HepG2 (cell line): ENCODE results near the gene CA7. TPM values are rescaled to one million over a fixed set of nuclear protein-coding genes. Genes with fewer than 3 reads are reported as not detected.
"Not testable (repeated sequence)": the region's sequence is repeated elsewhere in the genome, so short reads cannot be mapped to it uniquely, and the experiment has no call there.

Experiments used
- ATAC-seq: fragments of 200-7000 bp; cut with Tn5 transposase; 3 replicates; pipeline ENCODE4 v1.9.1; 2020; ENCODE audit warnings: mild to moderate bottlenecking, moderate library complexity
- BruUV-seq: library from RNA; stranded (reverse); fragments of 400-500 nt; replicated peaks from 2 replicates; lab custom pipeline; 2021; lab: Mats Ljungman, UMichigan
- CTCF ChIA-PET: fragments of 300-600 bp; formaldehyde crosslinking; extraction: SDS; loops from one replicate; lab custom pipeline; 2021; ENCODE audit warnings: low total read pairs, inconsistent platforms, low intra/inter-chr PET ratio; lab: Yijun Ruan, JAX
- POLR2A ChIA-PET: fragments of 350-600 bp; sonication (Branson Sonifier 250); formaldehyde crosslinking; loops from one replicate; lab custom pipeline; 2020; ENCODE audit warnings: antibody characterized with exemption, inconsistent platforms; lab: Yijun Ruan, JAX
- DNase-seq: peaks from one replicate; pipeline ENCODE4 v3.0.0-alpha.2; 2015; ENCODE audit warnings: low spot score
- FAIRE-seq: peaks from 3 replicates; lab custom pipeline; 2011; peaks lifted over from hg19 to GRCh38; lab: Jason Lieb, UNC
- H2AFZ ChIP-seq: one replicate; pipeline ENCODE4 v1.6.1; 2011; ENCODE audit warnings: low read length, inconsistent platforms
- H3K27ac ChIP-seq: fragments of 300-600 bp; 3 replicates; pipeline ENCODE4 v1.8.0; 2011; ENCODE audit warnings: mixed run types, mild to moderate bottlenecking, mixed read lengths, low read length, inconsistent platforms; ENCODE audit not compliant: insufficient read depth; ENCODE audit errors: extremely low read length
- H3K27me3 ChIP-seq, 2 experiments: fragments of 200-600 bp in 1 of 2; 2 replicates in 1 of 2; 3 replicates in 1 of 2; pipeline versions ENCODE4 v1.6.0 to v1.8.0; 2011; ENCODE audit warnings: low read length in 2 of 2, mild to moderate bottlenecking in 2 of 2, moderate library complexity in 2 of 2, inconsistent platforms in 1 of 2; ENCODE audit not compliant: insufficient read depth in 2 of 2, control insufficient read depth in 1 of 2
- H3K36me3 ChIP-seq, 2 experiments: fragments of 200-600 bp in 1 of 2; replicated peaks in 1 of 2; 2 replicates in 1 of 2; 3 replicates in 1 of 2; pipeline versions ENCODE4 v1.5.1 to v1.8.0; 2011; ENCODE audit warnings: low read length in 2 of 2, inconsistent platforms in 1 of 2; ENCODE audit not compliant: insufficient read depth in 2 of 2, control insufficient read depth in 1 of 2
- H3K4me1 ChIP-seq: 2 replicates; pipeline ENCODE4 v1.5.1; 2012; ENCODE audit warnings: low read length, inconsistent platforms; ENCODE audit not compliant: insufficient read depth
- H3K4me2 ChIP-seq: 2 replicates; pipeline ENCODE4 v1.6.0; 2011; ENCODE audit warnings: low read depth, low read length, inconsistent platforms
- H3K4me3 ChIP-seq, 3 experiments: fragments of 200-600 bp in 1 of 3; sonication (generic), shearing (Covaris generic) in 1 of 3; replicated peaks in 1 of 3; 2 replicates each; pipeline ENCODE4 v1.5.1; 2011 to 2016; ENCODE audit warnings: low read length in 3 of 3, inconsistent platforms in 2 of 3, low read depth in 2 of 3, mild to moderate bottlenecking in 2 of 3, control low read depth in 1 of 3, mixed read lengths in 1 of 3; ENCODE audit not compliant: insufficient read depth in 1 of 3
- H3K79me2 ChIP-seq: one replicate; pipeline ENCODE4 v1.6.1; 2011; ENCODE audit warnings: low read length, inconsistent platforms; ENCODE audit not compliant: insufficient read depth
- H3K9ac ChIP-seq: 2 replicates; pipeline ENCODE4 v1.6.0; 2011; ENCODE audit warnings: mild to moderate bottlenecking, low read depth, low read length, inconsistent platforms; ENCODE audit not compliant: insufficient read depth
- H3K9me3 ChIP-seq: 2 replicates; pipeline ENCODE4 v1.5.1; 2012; ENCODE audit warnings: mild to moderate bottlenecking, low read length
- H4K20me1 ChIP-seq: 2 replicates; pipeline ENCODE4 v1.6.0; 2011; ENCODE audit warnings: inconsistent platforms, mild to moderate bottlenecking, low read length, moderate library complexity; ENCODE audit not compliant: insufficient read depth
- GATAD2A ChIP-seq: IDR thresholded peaks from 2 replicates; pipeline ENCODE4 v1.6.1; 2016
- HMG20A ChIP-seq: IDR thresholded peaks from 2 replicates; pipeline ENCODE4 v1.6.1; 2016; ENCODE audit warnings: borderline replicate concordance
- SNAPC4 ChIP-seq: sonication (generic); formaldehyde crosslinking; IDR thresholded peaks from 2 replicates; pipeline ENCODE4 v1.4.0; 2020; ENCODE audit warnings: mild to moderate bottlenecking, missing genetic modification reagents
- SRF ChIP-seq: IDR thresholded peaks from 2 replicates; pipeline ENCODE4 v1.6.1; 2011; ENCODE audit warnings: mild to moderate bottlenecking, low read depth, low read length, moderate library complexity
- SYNCRIP ChIP-seq: fragments of 200-400 bp; formaldehyde crosslinking; IDR thresholded peaks from 2 replicates; pipeline ENCODE4 v1.6.1; 2018; ENCODE audit warnings: mild to moderate bottlenecking, low read depth, low read length; ENCODE audit not compliant: insufficient read depth
- ZMAT3 ChIP-seq: sonication (generic); formaldehyde crosslinking; conservative IDR thresholded peaks from 2 replicates; pipeline ENCODE4 v1.7.0; 2021; ENCODE audit warnings: missing genetic modification reagents
- ZNF121 ChIP-seq: sonication (generic); formaldehyde crosslinking; IDR thresholded peaks from 2 replicates; pipeline ENCODE4 v1.5.0; 2020; ENCODE audit warnings: mild to moderate bottlenecking, missing genetic modification reagents
- ZNF296 ChIP-seq: sonication (generic); formaldehyde crosslinking; conservative IDR thresholded peaks from 2 replicates; pipeline ENCODE4 v1.5.0; 2020; ENCODE audit warnings: mild to moderate bottlenecking, missing genetic modification reagents
- ZNF652 ChIP-seq: IDR thresholded peaks from 2 replicates; pipeline ENCODE4 v1.6.1; 2016; ENCODE audit warnings: low read depth, borderline replicate concordance
- ZNF777 ChIP-seq: sonication (generic); formaldehyde crosslinking; IDR thresholded peaks from 2 replicates; pipeline ENCODE4 v1.4.0; 2020; ENCODE audit warnings: missing genetic modification reagents
- WGBS: methylation state at CpG from one replicate; pipeline ENCODE4 v1.1.6; 2017; ENCODE audit warnings: low lambda C conversion rate; 5-methylcytosine and 5-hydroxymethylcytosine counted together
- in situ Hi-C: cut with HindIII; loops from 2 replicates; pipeline ENCODE4 v1.10.0; 2017; ENCODE audit warnings: low pct_unique_long_range_greater_than_20kb; ENCODE audit not compliant: extremely low pct_ligation_motif_present
- intact Hi-C: fragments of 100-400 bp; cut with micrococcal nuclease; formaldehyde crosslinking; loops from one replicate; pipeline ENCODE4 v1.10.0; 2022; ENCODE audit not compliant: unreplicated experiment
- polyA plus RNA-seq, 8 experiments: library from polyadenylated mRNA; depleted of rRNA in 3 of 8; stranded (reverse) in 7 of 8; unstranded in 1 of 8; fragments of >200 nt; fragmentation: Illumina TruSeq in 4 of 8; extraction: Trizol in 4 of 8; gene quantifications; 2 replicates each; pipeline versions ENCODE4 v1.2.1 to v1.2.3, GENCODE V29; 2011 to 2016; ENCODE audit warnings: low read depth in 4 of 8, missing spikeins in 1 of 8, mixed read lengths in 1 of 8; ENCODE audit not compliant: insufficient read depth in 1 of 8
- total RNA-seq, 5 experiments: library from RNA; depleted of rRNA; stranded (reverse); fragments of >200 nt; fragmentation: Illumina TruSeq; extraction: Trizol; gene quantifications; 2 replicates each; pipeline ENCODE4 v1.2.3, GENCODE V29; 2016; ENCODE audit warnings: low read depth in 1 of 5
- TF ChIP-seq, protein P1 (sequence below): sonication (generic); formaldehyde crosslinking; IDR thresholded peaks from 2 replicates; pipeline ENCODE4 v1.4.0; 2020; ENCODE audit warnings: missing genetic modification reagents

The CA7 gene
- total and polyA plus RNA-seq, 2 of the 13 experiments (the other 11 are each of a cell fraction or from before 2014, with no cell fraction given), result not detected

GRCh38 chr16:66896682-66897081 lies 52.5 kb downstream of the CA7 start:
- H3K4me1 ChIP-seq, result peaks cover 66% of the 10 kb centered on the region
- CTCF ChIA-PET, result interaction anchor here (3.0 to 3.3 kb wide), 2 partner anchors 28 to 31 kb away, joined by 28 to 37 read pairs; partner anchors contain the start of gene RRAD
- FAIRE-seq, result not testable (repeated sequence)

GRCh38 chr16:66898207-66898606 lies 54.0 kb downstream of the CA7 start:
- Histone ChIP-seq H3K4me2 (no peak overlapping the region), H3K4me1 (peaks cover 78% of the 10 kb centered on the region), H3K9ac (no peak overlapping the region), H3K9me3 (no peaks in the 10 kb centered on the region), H3K36me3 (no peaks in the 10 kb centered on the region), H3K27ac (no peak overlapping the region), H2AFZ (no peak overlapping the region), H3K27me3 (peaks cover 0 to 2% of the 10 kb centered on the region in 2 experiments; a peak in 1 of 5 replicates), H4K20me1 (no peaks in the 10 kb centered on the region), H3K79me2 (no peaks in the 10 kb centered on the region), H3K4me3 (no peak overlapping the region)
- ChIA-PET POLR2A (interaction anchor here (0.7 to 10.3 kb wide), 3 partner anchors 12 to 38 kb away, joined by 3 to 86 read pairs (median 4); partner anchors contain the start of gene CDH16), CTCF (no interaction called here)
- WGBS, result 38% methylated on average over 3 of the region's 3 CpGs
- no peak for DNase-seq
- intact Hi-C loops (loop anchor here (10.0 kb wide), 1 partner anchor 257 kb away; the partner anchor contains the start of genes B3GNT9, FBXL8 and TRADD), in situ Hi-C loops (no loop called here)
- no peak for ATAC-seq
- no TSS peak for BruUV-seq
- no peak for FAIRE-seq
- no peak for TF ChIP-seq SNAPC4 (CRISPR knock-in tag)
- no peak for TF ChIP-seq HMG20A
- no peak for TF ChIP-seq SYNCRIP
- no peak for TF ChIP-seq GATAD2A (CRISPR knock-in tag)
- TF ChIP-seq, protein P1, sequence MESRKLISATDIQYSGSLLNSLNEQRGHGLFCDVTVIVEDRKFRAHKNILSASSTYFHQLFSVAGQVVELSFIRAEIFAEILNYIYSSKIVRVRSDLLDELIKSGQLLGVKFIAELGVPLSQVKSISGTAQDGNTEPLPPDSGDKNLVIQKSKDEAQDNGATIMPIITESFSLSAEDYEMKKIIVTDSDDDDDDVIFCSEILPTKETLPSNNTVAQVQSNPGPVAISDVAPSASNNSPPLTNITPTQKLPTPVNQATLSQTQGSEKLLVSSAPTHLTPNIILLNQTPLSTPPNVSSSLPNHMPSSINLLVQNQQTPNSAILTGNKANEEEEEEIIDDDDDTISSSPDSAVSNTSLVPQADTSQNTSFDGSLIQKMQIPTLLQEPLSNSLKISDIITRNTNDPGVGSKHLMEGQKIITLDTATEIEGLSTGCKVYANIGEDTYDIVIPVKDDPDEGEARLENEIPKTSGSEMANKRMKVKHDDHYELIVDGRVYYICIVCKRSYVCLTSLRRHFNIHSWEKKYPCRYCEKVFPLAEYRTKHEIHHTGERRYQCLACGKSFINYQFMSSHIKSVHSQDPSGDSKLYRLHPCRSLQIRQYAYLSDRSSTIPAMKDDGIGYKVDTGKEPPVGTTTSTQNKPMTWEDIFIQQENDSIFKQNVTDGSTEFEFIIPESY (CRISPR knock-in tag), result peak; percentile 87
- no peak for TF ChIP-seq SRF
- TF ChIP-seq ZNF121, result no peak
- TF ChIP-seq ZNF296 (CRISPR knock-in tag), result no peak
- TF ChIP-seq ZNF777 (CRISPR knock-in tag), result no peak
- 0 out of 2 replicates have a peak, but pooled peaks have one; percentile 15 for TF ChIP-seq ZMAT3 (CRISPR knock-in tag)

More at GRCh38 chr16:66896682-66897081, 52.5 kb downstream of the CA7 start:
- H3K4me3 ChIP-seq, ATAC-seq, POLR2A ChIA-PET, H4K20me1 ChIP-seq, H3K9ac ChIP-seq, H3K27me3 ChIP-seq, H3K36me3 ChIP-seq, in situ Hi-C loops, H2AFZ ChIP-seq, H3K9me3 ChIP-seq, DNase-seq, BruUV-seq, H3K79me2 ChIP-seq, H3K4me2 ChIP-seq, H3K27ac ChIP-seq: not testable (repeated sequence)
- 10% methylated on average over 5 of the region's 5 CpGs for WGBS
- TF ChIP-seq ZNF652, result peak; percentile 58; the same call in 1 of the 2 replicates
- intact Hi-C loops, result loop anchor here (10.0 kb wide), 1 partner anchor 258 kb away; the partner anchor contains the start of genes B3GNT9, FBXL8 and TRADD
